GM23248 (cell line): Measurements from ENCODE around the gene DPEP2NB. TPM values are rescaled to one million over a fixed set of nuclear protein-coding genes. Genes with fewer than 3 reads are reported as not detected.
A peak's percentile ranks its signal among the peaks of the same experiment; 100 is the strongest.

Experiments used
- DNase-seq: peaks from one replicate; pipeline ENCODE4 v3.0.0-alpha.2; 2015
- H2AFZ ChIP-seq: fragments of 200-600 bp; sonication (generic); 2 replicates; pipeline ENCODE4 v1.6.1; 2016; ENCODE audit warnings: antibody characterized with exemption
- H3F3A ChIP-seq: fragments of 200-600 bp; sonication (generic); 2 replicates; pipeline ENCODE4 v1.6.1; 2016; ENCODE audit warnings: mild to moderate bottlenecking, antibody characterized with exemption, mixed run types; ENCODE audit not compliant: insufficient read depth
- H3K27ac ChIP-seq: fragments of 200-600 bp; sonication (generic); 2 replicates; pipeline ENCODE4 v1.5.1; 2016; ENCODE audit warnings: mild to moderate bottlenecking
- H3K27me3 ChIP-seq: fragments of 200-600 bp; sonication (generic); replicated peaks from 2 replicates; pipeline ENCODE4 v1.6.1; 2016; ENCODE audit warnings: mild to moderate bottlenecking; ENCODE audit not compliant: insufficient read depth
- H3K36me3 ChIP-seq: fragments of 200-600 bp; sonication (generic); 2 replicates; pipeline ENCODE4 v1.6.1; 2016; ENCODE audit warnings: low read depth, mild to moderate bottlenecking
- H3K4me1 ChIP-seq: fragments of 200-600 bp; sonication (generic); 2 replicates; pipeline ENCODE4 v1.6.1; 2016; ENCODE audit warnings: mild to moderate bottlenecking; ENCODE audit not compliant: insufficient read depth
- H3K4me2 ChIP-seq: fragments of 200-600 bp; sonication (generic); one replicate; pipeline ENCODE4 v1.6.1; 2016; ENCODE audit warnings: mild to moderate bottlenecking; ENCODE audit not compliant: unreplicated experiment
- H3K4me3 ChIP-seq: fragments of 200-600 bp; sonication (generic); 2 replicates; pipeline ENCODE4 v1.5.1; 2016; ENCODE audit warnings: mild to moderate bottlenecking
- H3K79me2 ChIP-seq: fragments of 200-600 bp; sonication (generic); 2 replicates; pipeline ENCODE4 v1.6.1; 2016; ENCODE audit warnings: mild to moderate bottlenecking; ENCODE audit not compliant: insufficient read depth
- H3K9ac ChIP-seq: fragments of 200-600 bp; sonication (generic); 2 replicates; pipeline ENCODE4 v1.6.1; 2016; ENCODE audit warnings: mild to moderate bottlenecking
- H3K9me2 ChIP-seq: fragments of 200-600 bp; sonication (generic); 2 replicates; pipeline ENCODE4 v1.6.1; 2016; ENCODE audit warnings: mixed run types, mild to moderate bottlenecking, moderate library complexity; ENCODE audit not compliant: insufficient read depth
- H3K9me3 ChIP-seq: fragments of 200-600 bp; sonication (generic); one replicate; pipeline ENCODE4 v1.6.1; 2017; ENCODE audit warnings: low read depth
- H4K20me1 ChIP-seq: fragments of 200-600 bp; sonication (generic); 2 replicates; pipeline ENCODE4 v1.6.0; 2016; ENCODE audit not compliant: insufficient read depth
- EZH2 ChIP-seq: fragments of 200-600 bp; sonication (generic); IDR thresholded peaks from 2 replicates; pipeline ENCODE4 v1.6.1; 2018; ENCODE audit warnings: antibody characterized with exemption, mild to moderate bottlenecking; ENCODE audit not compliant: insufficient read depth, poor library complexity, severe bottlenecking
- EZH2phosphoT487 ChIP-seq: fragments of 200-600 bp; sonication (generic); IDR thresholded peaks from 2 replicates; pipeline ENCODE4 v1.6.1; 2018; ENCODE audit warnings: antibody characterized with exemption, moderate library complexity, mild to moderate bottlenecking, low read depth; ENCODE audit not compliant: insufficient read depth
- WGBS, 2 experiments: methylation state at CpG; one replicate each; pipeline ENCODE4 v1.1.6; 2015 to 2017; ENCODE audit warnings: low lambda C conversion rate in 2 of 2, low coverage in 1 of 2; ENCODE audit errors: missing lambda C conversion rate in 2 of 2; 5-methylcytosine and 5-hydroxymethylcytosine counted together
- in situ Hi-C: fragments of 300-500 bp; cut with MboI; formaldehyde crosslinking; loops from 2 replicates; pipeline ENCODE4 v1.15.0; 2020
- polyA plus RNA-seq: library from polyadenylated mRNA; unstranded; fragments of >200 nt; fragmentation: Nextera tagmentation; extraction: Ambion mirVana; gene quantifications from 2 replicates; pipeline ENCODE4 v1.2.1, GENCODE V29; 2016
- total RNA-seq: library from RNA; depleted of rRNA; stranded (reverse); fragments of >200 nt; shearing (Covaris generic); gene quantifications from 2 replicates; pipeline ENCODE4 v1.2.3, GENCODE V29; 2014; rRNA removed

Gene DPEP2NB, protein sequence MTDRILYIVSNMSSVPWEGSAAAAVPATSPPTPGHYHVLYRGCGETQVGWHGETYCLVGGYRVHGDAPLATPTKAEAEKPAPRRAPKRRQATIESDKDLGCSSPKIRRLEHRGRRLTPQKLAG
- not detected in 2 replicates for total RNA-seq
- polyA plus RNA-seq, result not detected in 2 replicates

GRCh38 chr16:68015681-68016080, at the start of gene DPEP2NB:
Gene DPEP2NB (minus strand): TSS chr16:68015911. CDS start chr16:68015770, 141 bp downstream.
- TF ChIP-seq EZH2phosphoT487 (no peak), EZH2 (no peak)
- H2AFZ ChIP-seq, result no peak within 1 kb of the TSS
- no peaks in the 10 kb centered on the region for H3K79me2 ChIP-seq
- in situ Hi-C loops, result no loop called here
- DNase-seq, result no peak
- no peaks in the 10 kb centered on the region for H3K4me1 ChIP-seq
- no peaks in the 10 kb centered on the region for H3K9me3 ChIP-seq
- no peak within 1 kb of the TSS for H3K27ac ChIP-seq
- no peaks in the 10 kb centered on the region for H3K36me3 ChIP-seq
- H3K4me3 ChIP-seq, result no peak within 1 kb of the TSS
- no peaks in the 10 kb centered on the region for H3K9me2 ChIP-seq
- no peaks in the 10 kb centered on the region for H3K27me3 ChIP-seq
- 70 to 75% methylated on average over 5 of the region's 5 CpGs for WGBS, 2 experiments
- no peaks in the 10 kb centered on the region for H4K20me1 ChIP-seq
- no peak within 1 kb of the TSS for H3K4me2 ChIP-seq
- H3K9ac ChIP-seq, result no peak within 1 kb of the TSS
- no peaks in the 10 kb centered on the region for H3F3A ChIP-seq

DNA sequence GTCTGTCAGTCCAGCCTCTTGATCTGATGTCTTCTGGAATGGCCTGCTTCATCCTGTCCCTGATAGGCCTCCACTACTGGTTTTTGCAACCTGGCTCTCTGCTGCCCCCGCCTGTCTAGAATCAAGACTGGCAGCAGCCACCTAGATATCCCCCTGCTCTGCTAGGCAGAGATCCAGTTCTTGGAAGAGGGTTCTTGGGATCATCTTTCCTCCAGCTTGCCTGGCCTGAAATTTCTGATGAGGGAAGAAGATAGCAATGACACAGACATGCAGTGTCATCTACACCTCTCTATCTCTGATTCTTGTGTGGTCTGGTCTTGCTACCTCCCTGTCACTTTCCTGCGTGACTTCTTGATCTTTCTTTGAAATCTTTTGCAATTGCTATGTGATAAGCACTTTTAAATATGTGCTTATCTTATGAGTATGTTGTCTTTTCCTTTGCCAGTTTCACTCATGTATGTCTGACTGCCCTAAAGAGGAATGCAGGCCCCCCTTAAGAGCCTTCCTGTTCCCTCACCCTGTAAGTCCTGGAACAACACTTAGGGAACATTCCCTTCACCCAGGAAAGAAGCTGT, 49.2 kb upstream of the DPEP2NB start:
- H2AFZ ChIP-seq, result no peak overlapping the region
- H3K36me3 ChIP-seq, result peaks cover 7% of the 10 kb centered on the region; the same call in 1 of the 2 replicates
- peak; percentile 80 for DNase-seq
- H3F3A ChIP-seq, result peaks cover 32% of the 10 kb centered on the region
- H3K27ac ChIP-seq, result peak overlapping the region; percentile 59
- H3K9ac ChIP-seq, result peak overlapping the region; percentile 47
- TF ChIP-seq EZH2, result no peak
- no peak for TF ChIP-seq EZH2phosphoT487
- H3K79me2 ChIP-seq, result no peaks in the 10 kb centered on the region
- in situ Hi-C loops, result no loop called here
- no peaks in the 10 kb centered on the region for H3K9me3 ChIP-seq
- 43 to 44% methylated on average over 2 of the region's 2 CpGs for WGBS, 2 experiments
- H3K4me2 ChIP-seq, result peak overlapping the region; percentile 26
- peaks cover 19% of the 10 kb centered on the region for H3K4me1 ChIP-seq
- no peaks in the 10 kb centered on the region for H3K27me3 ChIP-seq
- H3K9me2 ChIP-seq, result no peaks in the 10 kb centered on the region
- H3K4me3 ChIP-seq, result no peak overlapping the region
- H4K20me1 ChIP-seq, result no peaks in the 10 kb centered on the region

DNA sequence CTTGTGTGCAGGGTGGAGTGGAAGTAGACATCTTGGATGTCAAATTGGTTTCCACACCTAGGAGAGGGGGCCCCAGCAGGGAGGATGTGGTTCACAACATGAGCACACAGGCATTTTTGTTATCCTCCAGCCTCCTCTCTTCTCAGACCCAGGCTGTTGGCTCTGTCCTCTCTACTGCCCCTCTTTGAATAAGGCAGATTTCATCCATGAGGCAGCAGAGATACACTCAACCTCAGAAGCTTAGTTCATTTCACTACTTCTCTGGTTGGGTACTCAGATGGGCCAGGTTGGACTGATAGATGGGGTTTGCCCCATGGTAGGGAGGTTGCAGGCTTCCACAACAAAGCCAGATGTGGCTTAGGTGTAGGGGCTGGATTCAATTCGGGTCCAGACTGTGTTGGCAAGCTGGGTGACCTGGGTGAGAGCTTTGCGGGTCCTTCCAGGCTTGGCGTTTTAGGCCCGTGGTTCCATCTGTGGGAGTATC, 47.2 kb upstream of the DPEP2NB start:
- H3K9me3 ChIP-seq, result no peaks in the 10 kb centered on the region
- no peak overlapping the region for H3K4me3 ChIP-seq
- H3K4me2 ChIP-seq, result no peak overlapping the region
- H3K9me2 ChIP-seq, result no peaks in the 10 kb centered on the region
- no peak overlapping the region for H3K27ac ChIP-seq
- DNase-seq, result no peak
- H3F3A ChIP-seq, result peaks cover 32% of the 10 kb centered on the region
- H3K9ac ChIP-seq, result no peak overlapping the region; the same call in 1 of the 2 replicates
- H3K27me3 ChIP-seq, result no peaks in the 10 kb centered on the region
- no peaks in the 10 kb centered on the region for H3K79me2 ChIP-seq
- H3K36me3 ChIP-seq, result peaks cover 7% of the 10 kb centered on the region; the same call in 1 of the 2 replicates
- in situ Hi-C loops, result no loop called here
- WGBS, 2 experiments, result 81% methylated on average over 4 of the region's 4 CpGs
- H2AFZ ChIP-seq, result no peak overlapping the region
- H4K20me1 ChIP-seq, result no peaks in the 10 kb centered on the region
- TF ChIP-seq EZH2, result no peak
- no peak for TF ChIP-seq EZH2phosphoT487
- H3K4me1 ChIP-seq, result peaks cover 19% of the 10 kb centered on the region

DNA sequence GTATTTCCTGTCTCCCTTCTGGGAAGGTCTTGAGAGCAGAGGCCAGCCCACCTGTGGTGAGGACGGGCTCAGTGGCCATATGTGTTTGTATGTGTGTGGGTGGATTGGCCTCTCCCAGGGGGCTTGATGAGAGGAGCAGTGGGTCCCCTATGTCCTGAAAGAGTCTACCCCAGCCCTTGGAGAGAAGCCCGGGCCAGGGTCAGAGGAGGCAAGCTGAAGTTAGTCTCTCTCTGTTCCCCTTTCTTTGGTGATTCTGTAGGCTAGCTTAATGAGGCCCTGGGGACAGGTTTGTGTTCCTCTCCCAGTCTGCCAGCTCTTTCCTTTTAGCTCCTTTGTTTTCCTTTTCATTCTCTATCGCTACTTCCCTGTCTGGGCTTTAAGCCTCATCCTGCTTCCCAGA, 45.7 kb upstream of the DPEP2NB start:
- no peak for DNase-seq
- H3K9me2 ChIP-seq, result no peaks in the 10 kb centered on the region
- no peak overlapping the region for H3K4me3 ChIP-seq
- H3K4me2 ChIP-seq, result no peak overlapping the region
- H3K27ac ChIP-seq, result no peak overlapping the region
- in situ Hi-C loops, result no loop called here
- peaks cover 29% of the 10 kb centered on the region for H3F3A ChIP-seq
- H2AFZ ChIP-seq, result no peak overlapping the region
- H3K9ac ChIP-seq, result no peak overlapping the region
- no peaks in the 10 kb centered on the region for H3K79me2 ChIP-seq
- 79 to 90% methylated on average over 3 of the region's 3 CpGs for WGBS, 2 experiments
- H3K9me3 ChIP-seq, result no peaks in the 10 kb centered on the region
- TF ChIP-seq EZH2, result no peak
- TF ChIP-seq EZH2phosphoT487, result no peak
- peaks cover 7% of the 10 kb centered on the region; the same call in 1 of the 2 replicates for H3K36me3 ChIP-seq
- no peaks in the 10 kb centered on the region for H4K20me1 ChIP-seq
- peaks cover 19% of the 10 kb centered on the region for H3K4me1 ChIP-seq
- no peaks in the 10 kb centered on the region for H3K27me3 ChIP-seq
